ENCODE data around the gene THEM5.

Gene THEM5

DNA sequence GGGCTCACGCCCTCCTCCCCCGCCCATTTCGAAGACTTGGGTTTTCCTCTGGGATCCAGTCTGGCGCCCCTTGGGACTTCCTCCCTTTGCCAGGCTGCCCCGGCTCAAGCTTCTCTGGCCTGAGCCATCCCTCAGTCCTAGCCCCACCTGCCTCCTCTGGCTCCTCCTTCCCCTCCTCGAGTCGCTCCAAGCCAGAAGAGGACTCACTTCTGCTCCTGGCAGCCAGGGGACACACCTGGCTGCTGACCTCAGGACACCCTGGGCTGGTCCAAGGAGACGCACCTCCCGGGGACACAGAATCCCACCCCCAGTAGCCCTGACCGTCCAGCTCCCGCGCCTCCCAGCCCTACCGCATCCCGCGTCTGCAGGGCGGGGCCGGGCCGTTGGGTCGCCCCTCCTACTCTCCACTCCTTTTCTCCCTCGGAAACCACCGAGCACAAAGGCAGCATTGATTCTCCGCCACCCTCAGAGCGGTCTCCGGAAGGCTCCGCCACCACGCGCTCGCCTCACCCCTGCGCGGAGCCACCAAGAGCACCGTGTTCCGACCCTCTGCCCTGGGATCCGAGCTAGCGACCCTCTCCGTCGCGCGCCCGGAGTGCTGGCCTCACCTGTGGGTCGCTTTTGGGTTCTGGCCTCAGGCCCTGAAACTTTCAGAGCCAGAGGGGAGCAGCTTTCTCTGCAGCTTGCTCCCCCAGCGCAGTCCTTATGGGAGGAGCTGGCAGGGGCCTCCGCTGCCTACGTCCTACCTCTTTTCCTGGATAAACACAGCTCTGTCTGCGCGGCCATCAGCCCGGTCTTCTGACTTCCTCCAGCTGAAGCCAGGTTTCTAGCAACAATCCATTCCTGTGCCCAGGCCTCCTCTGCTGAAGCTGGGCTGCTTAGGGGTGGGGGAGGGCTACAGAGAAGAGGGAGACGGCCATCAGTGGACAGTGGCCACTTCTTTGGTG is 13.8 kb downstream of the THEM5 start, which contains the start of gene C2CD4D:
TSS of gene C2CD4D (minus strand) at position 364 of the 947 bp plus-strand sequence. CDS start 831 bp downstream, outside the sequence.
- no peak for DNase-seq (ENCODE audit: low read depth in 2 of 2)

- no peak for DNase-seq (ENCODE audit: low read depth in 2 of 2)
Measured at GRCh38 chr1:151839082-151839412, 14.5 kb downstream of the THEM5 start.

- no peak for DNase-seq (ENCODE audit: low read depth in 2 of 2)
Measured at GRCh38 chr1:151838222-151839081, 15.1 kb downstream of the THEM5 start.

DNA sequence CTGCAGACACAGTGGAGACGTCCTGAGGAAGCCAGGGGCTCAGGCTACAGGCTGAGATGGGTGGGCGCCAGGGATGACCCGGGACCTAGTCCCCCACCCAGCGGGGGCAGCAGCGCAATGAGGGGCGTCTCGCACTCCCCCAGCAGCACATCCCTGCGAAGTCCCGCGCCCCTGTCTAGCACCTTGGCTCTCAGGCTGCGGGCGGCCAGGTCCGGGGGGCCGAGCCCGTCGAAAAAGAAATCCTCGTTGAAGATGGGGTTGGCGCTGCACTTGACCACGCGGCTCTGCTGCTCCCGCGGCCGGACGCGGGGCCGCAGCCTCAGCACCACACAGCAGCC is 15.7 kb downstream of the THEM5 start:
- no peak for DNase-seq (ENCODE audit: low read depth in 2 of 2)

GRCh38 chr1:151837197-151837596 is 16.3 kb downstream of the THEM5 start:
- DNase-seq (ENCODE audit: low read depth in 2 of 2) = no peak

DNA sequence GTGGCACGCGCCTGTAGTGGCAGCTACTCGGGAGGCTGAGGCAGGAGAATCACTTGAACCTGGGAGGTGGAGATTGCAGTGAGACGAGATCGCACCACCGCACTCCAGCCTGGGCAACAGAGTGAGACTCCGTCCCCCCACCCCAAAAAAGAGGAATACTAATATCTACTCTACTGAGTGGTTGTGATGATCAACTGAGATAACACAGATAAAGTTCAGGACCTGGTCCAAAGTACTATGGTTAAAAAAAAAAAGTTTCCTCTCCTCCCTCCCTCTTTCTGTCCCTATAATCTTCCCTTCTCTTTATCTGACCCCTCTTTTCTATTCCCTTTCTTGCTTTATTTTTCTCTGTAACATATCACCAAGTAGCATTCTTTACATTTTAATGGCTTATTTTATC is 17.9 kb downstream of the THEM5 start:
- DNase-seq (ENCODE audit: low read depth in 2 of 2) = no peak

- no peak for DNase-seq (ENCODE audit: low read depth in 2 of 2)
Measured at GRCh38 chr1:151834239-151834638, 19.3 kb downstream of the THEM5 start.

GRCh38 chr1:151833172-151833900 is 20.2 kb downstream of the THEM5 start:
- no peak for DNase-seq (ENCODE audit: low read depth in 2 of 2)

- no peak for DNase-seq (ENCODE audit: low read depth in 2 of 2)
Measured at GRCh38 chr1:151832318-151832980, 21.1 kb downstream of the THEM5 start.

GRCh38 chr1:151831605-151832004 is 21.9 kb downstream of the THEM5 start, which contains the start of gene RORC:
TSS of gene RORC (minus strand) at chr1:151831802. CDS start at chr1:151831764, 38 bp downstream.
- no peak for DNase-seq (ENCODE audit: low read depth in 2 of 2)

DNA sequence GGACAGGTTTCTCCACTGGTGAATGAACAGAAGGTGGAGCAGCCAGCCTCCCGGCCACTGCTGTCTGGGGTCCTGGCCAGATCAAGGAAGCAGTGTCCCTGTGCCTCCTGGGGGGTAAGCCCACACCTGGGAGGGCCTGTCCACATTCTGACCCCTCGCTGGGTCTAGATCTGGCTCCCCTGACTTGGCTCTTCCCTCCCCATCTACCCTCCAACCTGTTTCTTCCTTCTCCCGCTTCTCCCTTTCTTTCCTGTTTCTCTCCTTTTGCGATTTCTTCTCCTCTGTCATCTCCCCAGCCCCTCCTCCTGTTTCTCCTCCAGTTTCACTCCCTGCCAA is 22.3 kb downstream of the THEM5 start:
- no peak for DNase-seq (ENCODE audit: low read depth in 2 of 2)

DNA sequence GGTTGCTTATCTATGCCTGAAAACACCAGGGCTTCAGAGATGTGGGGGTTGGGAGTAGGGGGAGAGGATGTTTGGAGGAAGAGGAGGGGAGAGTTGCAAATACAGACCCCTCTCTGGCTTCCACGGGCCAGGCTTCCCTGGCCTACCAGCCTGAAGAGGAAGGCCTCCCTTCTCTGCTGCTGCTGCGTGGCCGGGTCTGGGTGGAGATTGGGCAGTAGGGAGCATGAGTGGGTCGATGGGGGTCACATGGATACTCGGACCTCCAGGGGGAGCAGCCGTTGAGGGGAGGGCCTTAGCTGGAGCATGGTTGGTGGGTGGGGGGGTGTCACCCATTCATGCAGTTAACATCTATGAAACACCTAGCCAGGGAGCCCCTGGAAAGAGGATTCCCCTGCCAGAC is 23.5 kb downstream of the THEM5 start:
- DNase-seq (ENCODE audit: low read depth in 2 of 2) = no peak

DNA sequence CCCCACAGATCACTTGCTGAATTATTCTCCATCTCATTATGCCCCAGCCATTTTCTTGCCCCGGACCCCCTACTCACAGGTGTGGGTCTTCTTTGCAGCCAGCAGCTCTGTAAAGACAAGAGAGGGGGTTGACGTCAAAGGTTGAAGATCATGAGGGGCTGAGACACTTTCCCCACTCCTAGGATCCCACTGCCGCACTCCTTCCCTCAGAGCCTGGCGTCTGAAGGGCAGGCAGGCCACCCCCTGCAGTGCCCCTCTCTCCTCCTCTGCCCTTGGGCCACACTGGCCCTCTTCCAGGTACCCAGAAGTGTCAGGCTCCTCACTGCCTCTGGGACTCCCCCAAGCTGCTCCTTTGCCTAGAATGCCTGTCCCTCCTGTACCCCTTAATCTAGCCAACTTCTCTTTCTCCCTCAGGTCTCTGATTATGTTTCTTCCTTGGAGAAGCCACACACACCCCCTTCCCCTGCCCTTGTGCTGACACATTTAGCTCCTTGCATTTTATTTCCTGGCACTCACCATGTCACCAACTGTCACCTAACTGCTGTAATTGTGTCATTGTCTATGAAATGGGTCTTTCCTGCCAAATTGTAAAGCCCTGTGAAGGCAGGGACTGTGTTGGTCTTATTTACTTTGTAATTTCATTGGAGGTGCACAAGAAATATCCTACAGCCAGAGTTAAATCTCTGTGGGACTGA is 24.0 kb downstream of the THEM5 start:
- no peak for DNase-seq (ENCODE audit: low read depth in 2 of 2)

- DNase-seq (ENCODE audit: low read depth in 2 of 2) = no peak
Measured at GRCh38 chr1:151828921-151829320, 24.6 kb downstream of the THEM5 start.

- no peak for DNase-seq (ENCODE audit: low read depth in 2 of 2)
Measured at GRCh38 chr1:151827853-151828252, 25.7 kb downstream of the THEM5 start.

- no peak for DNase-seq (ENCODE audit: low read depth in 2 of 2)
Measured at GRCh38 chr1:151825751-151826660, 27.5 kb downstream of the THEM5 start.

DNA sequence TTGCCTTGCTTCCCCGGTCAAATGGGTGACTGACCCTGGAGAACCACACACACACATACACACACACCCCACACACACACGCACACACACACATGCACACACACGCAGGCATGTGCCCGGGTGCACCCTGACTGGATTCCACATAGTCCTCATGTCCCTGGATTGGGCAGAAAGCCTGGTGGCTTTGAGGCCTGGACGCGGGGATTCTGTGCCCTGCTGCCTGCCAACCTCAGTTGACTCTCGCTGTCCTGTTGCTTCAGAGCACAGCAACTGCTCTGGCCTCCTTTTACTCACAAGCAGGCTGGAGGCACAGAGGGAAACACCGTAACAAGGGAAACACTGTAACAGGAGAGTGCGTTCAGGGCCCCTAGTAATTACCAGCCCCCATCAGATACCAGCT is 28.3 kb downstream of the THEM5 start:
- DNase-seq (ENCODE audit: low read depth in 2 of 2) = no peak

- DNase-seq (ENCODE audit: low read depth in 2 of 2) = no peak
Measured at GRCh38 chr1:151823175-151823574, 30.3 kb downstream of the THEM5 start.

DNA sequence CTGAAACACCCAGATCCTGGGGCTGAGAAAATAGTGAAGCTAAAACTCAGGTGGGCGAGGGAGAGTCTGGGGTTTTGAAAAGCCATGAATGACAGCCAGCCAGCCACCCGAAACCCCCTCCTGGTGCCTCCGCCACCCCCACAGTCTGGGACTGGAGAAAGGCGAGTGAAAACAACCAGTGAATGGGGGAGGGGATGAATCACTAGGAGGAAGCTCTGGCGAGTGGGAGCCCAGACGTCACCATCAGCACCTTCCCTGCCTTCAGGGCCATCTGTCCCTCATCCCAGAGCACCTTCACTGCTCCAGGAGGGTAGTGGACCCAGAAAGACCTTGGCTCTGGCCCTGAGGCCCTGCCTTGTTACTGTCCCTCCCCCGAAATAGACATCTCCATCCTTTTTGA is 31.1 kb downstream of the THEM5 start:
- DNase-seq (ENCODE audit: low read depth in 2 of 2) = no peak

DNA sequence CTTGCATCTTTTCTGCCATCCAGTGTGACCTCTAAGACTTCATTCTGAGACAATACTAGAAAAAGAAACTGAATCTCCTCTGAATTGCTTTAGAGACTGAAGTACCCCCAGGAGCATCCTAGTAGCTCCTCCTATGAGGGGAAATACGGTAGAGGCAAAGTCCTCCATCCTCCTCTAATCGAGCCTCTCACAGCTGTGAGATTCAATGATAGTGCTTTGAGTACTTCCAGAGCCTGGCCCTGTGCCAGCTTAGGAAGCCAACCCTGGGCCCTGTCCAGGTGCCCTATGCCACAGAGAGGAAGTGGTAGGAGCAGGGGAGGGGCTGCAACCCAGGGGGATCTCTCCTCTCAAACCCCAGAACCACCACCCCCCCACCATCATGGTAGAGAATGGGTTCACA is 32.6 kb downstream of the THEM5 start:
- DNase-seq (ENCODE audit: low read depth in 2 of 2) = no peak

Data from fibroblast of skin of left quadriceps (primary cell).